ENCODE data around the gene LGALS9B.
"Not testable (repeated sequence)": the region's sequence is repeated elsewhere in the genome, so short reads cannot be mapped to it uniquely, and the experiment has no call there.

LGALS9B gene

DNA sequence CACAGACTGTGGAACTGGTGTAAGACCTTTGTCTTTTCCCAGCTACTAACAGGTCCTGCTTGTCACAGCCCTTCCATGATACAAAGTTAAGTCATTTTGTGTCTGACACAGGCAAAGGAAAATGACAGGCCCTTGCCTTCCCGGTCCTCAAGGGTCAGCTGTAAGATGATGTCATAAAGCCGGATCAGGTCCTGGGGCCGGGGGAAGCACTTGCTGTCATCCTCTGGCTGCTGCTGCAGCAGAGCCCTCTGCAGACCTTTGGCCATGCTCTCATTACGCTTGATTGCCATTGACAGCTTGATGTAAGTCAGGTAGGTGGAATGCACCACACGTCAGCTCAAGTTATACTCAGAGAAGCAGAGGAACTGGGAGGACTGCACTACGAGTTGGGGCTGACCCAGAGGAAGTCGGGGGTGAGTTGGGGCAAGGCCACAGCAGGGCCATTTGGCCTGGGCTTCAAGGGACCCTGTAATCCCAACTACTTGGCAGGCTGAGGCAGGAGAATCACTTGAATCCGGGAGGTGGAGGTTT lies 50.9 kb downstream of the LGALS9B start:
- DNase-seq (ENCODE audit: low read depth) = not testable (repeated sequence)

DNA sequence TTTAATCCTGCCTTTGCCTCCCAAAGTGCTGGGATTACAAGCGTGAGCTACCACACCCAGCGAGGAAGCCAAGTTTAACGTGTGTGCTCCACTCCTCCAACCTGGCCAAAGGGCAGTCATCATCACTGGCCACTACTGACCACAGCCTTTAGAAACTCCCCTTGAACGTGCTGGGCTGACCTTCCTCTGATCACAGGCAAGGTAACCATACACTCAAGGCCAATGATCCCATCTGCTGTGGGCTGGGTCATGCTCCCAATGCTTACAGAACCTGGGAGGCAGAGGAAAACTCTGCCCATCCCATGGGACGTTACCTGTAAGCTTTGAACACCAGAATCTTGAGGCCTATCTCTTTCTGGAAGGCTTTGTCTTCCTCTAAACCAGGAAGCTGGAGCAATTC lies 51.9 kb downstream of the LGALS9B start:
- DNase-seq (ENCODE audit: low read depth) = not testable (repeated sequence)

- DNase-seq (ENCODE audit: low read depth) = not testable (repeated sequence)
Observed at GRCh38 chr17:20401306-20402022, 65.9 kb downstream of the LGALS9B start.

GRCh38 chr17:20400559-20401305 lies 66.6 kb downstream of the LGALS9B start:
- not testable (repeated sequence) for DNase-seq (ENCODE audit: low read depth)

Measured in activated T-cell treated with anti-CD3 and anti-CD28 coated beads for 48 hours (primary cell).